Uterus (tissue), 4 donors: ENCODE data around the gene CRNKL1. TPM values are rescaled to one million over a fixed set of nuclear protein-coding genes. Genes with fewer than 3 reads are reported as not detected.
A peak's percentile ranks its signal among the peaks of the same experiment; 100 is the strongest.
"Not testable (repeated sequence)": the region's sequence is repeated elsewhere in the genome, so short reads cannot be mapped to it uniquely, and the experiment has no call there.

ENCODE experiments used
- DNase-seq, 2 donors: peaks; one replicate each; pipeline ENCODE4 v3.0.0-alpha.2; 2019 to 2020
- H3K27ac ChIP-seq, 2 donors: fragments of 200-600 bp; sonication (generic); 1 replicate in 1 of 2; 2 replicates in 1 of 2; pipeline ENCODE4 v1.5.1; 2016 to 2018
- H3K27me3 ChIP-seq, 2 donors: fragments of 200-600 bp; sonication (generic); one replicate each; pipeline ENCODE4 v1.5.1; 2018 to 2019; ENCODE audit warnings: control low read depth in 1 of 2
- H3K36me3 ChIP-seq, 2 donors: fragments of 200-600 bp; sonication (generic); one replicate each; pipeline ENCODE4 v1.5.1; 2019; ENCODE audit warnings: control low read depth in 1 of 2
- H3K4me1 ChIP-seq, 2 donors: fragments of 200-600 bp; sonication (generic); one replicate each; pipeline ENCODE4 v1.5.1; 2018 to 2019; ENCODE audit warnings: control low read depth in 1 of 2
- H3K4me3 ChIP-seq, 2 donors: fragments of 200-600 bp; sonication (generic); 1 replicate in 1 of 2; 2 replicates in 1 of 2; pipeline ENCODE4 v1.5.1; 2018 to 2019; ENCODE audit warnings: mild to moderate bottlenecking in 1 of 2
- H3K9me3 ChIP-seq, 2 donors: fragments of 200-600 bp; sonication (generic); one replicate each; pipeline ENCODE4 v1.5.1; 2019; ENCODE audit warnings: control low read depth in 1 of 2
- POLR2A ChIP-seq, 2 donors: fragments of 450-650 bp; IDR thresholded peaks; one replicate each; pipeline ENCODE4 v1.6.1; 2016; ENCODE audit warnings: antibody characterized with exemption in 2 of 2, mild to moderate bottlenecking in 1 of 2, moderate library complexity in 1 of 2
- intact Hi-C: fragments of 100-400 bp; cut with DNase I; formaldehyde crosslinking; loops from one replicate; pipeline ENCODE4 v1.15.1; 2023; ENCODE audit warnings: low total_unique reads
- total RNA-seq, 4 donors: library from RNA; depleted of rRNA in 3 of 4; stranded (reverse); fragments of >200 nt in 3 of 4; gene quantifications; one replicate each; pipeline versions ENCODE4 v1.1.0 to v1.2.4, GENCODE V29; 2014 to 2023
- TF ChIP-seq, protein P1 (sequence below), 4 experiments: fragments of 200-600 bp in 2 of 4; fragments of 450-650 bp in 2 of 4; sonication (generic) in 2 of 4; IDR thresholded peaks; one replicate each; pipeline ENCODE4 v1.5.1; 2016 to 2019; ENCODE audit warnings: antibody characterized with exemption in 4 of 4, mild to moderate bottlenecking in 2 of 4, moderate library complexity in 1 of 4
- donor health status: DM: yes; HTN: yes; CAD: no.

The CRNKL1 gene
- total RNA-seq, 4 donors from 2014 or later: 21.8 to 58.4 (median 38.4) TPM

GRCh38 chr20:20010639-20011500, 41.4 kb downstream of the CRNKL1 start:
- no peak overlapping the region for H3K4me3 ChIP-seq
- peak overlapping the region; percentile 78 to 96 for H3K27ac ChIP-seq

GRCh38 chr20:20009784-20010253, 42.4 kb downstream of the CRNKL1 start:
- Histone ChIP-seq H3K27me3 (no peaks in the 10 kb centered on the region), H3K27ac (peak overlapping the region; percentile 78 to 96), H3K36me3 (no peaks in the 10 kb centered on the region), H3K4me3 (no peak overlapping the region), H3K4me1 (peaks cover 6 to 12% of the 10 kb centered on the region in 2 donors), H3K9me3 (no peaks in the 10 kb centered on the region)
- TF ChIP-seq, protein P1, sequence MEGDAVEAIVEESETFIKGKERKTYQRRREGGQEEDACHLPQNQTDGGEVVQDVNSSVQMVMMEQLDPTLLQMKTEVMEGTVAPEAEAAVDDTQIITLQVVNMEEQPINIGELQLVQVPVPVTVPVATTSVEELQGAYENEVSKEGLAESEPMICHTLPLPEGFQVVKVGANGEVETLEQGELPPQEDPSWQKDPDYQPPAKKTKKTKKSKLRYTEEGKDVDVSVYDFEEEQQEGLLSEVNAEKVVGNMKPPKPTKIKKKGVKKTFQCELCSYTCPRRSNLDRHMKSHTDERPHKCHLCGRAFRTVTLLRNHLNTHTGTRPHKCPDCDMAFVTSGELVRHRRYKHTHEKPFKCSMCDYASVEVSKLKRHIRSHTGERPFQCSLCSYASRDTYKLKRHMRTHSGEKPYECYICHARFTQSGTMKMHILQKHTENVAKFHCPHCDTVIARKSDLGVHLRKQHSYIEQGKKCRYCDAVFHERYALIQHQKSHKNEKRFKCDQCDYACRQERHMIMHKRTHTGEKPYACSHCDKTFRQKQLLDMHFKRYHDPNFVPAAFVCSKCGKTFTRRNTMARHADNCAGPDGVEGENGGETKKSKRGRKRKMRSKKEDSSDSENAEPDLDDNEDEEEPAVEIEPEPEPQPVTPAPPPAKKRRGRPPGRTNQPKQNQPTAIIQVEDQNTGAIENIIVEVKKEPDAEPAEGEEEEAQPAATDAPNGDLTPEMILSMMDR (IDR thresholded peaks at IDR 0.05): no peak
- TF ChIP-seq POLR2A (IDR thresholded peaks at IDR 0.05): no peak
- intact Hi-C loops: no loop called here
- no peak for DNase-seq

More at GRCh38 chr20:20010639-20011500, 41.4 kb downstream of the CRNKL1 start:
- Histone ChIP-seq H3K36me3 (no peaks in the 10 kb centered on the region), H3K27me3 (no peaks in the 10 kb centered on the region), H3K9me3 (no peaks in the 10 kb centered on the region), H3K4me1 (peaks cover 6 to 12% of the 10 kb centered on the region in 2 donors)
- DNase-seq: no peak
- intact Hi-C loops: no loop called here
- no peak for TF ChIP-seq POLR2A (IDR thresholded peaks at IDR 0.05)
- TF ChIP-seq, protein P1 (IDR thresholded peaks at IDR 0.05): no peak

DNA sequence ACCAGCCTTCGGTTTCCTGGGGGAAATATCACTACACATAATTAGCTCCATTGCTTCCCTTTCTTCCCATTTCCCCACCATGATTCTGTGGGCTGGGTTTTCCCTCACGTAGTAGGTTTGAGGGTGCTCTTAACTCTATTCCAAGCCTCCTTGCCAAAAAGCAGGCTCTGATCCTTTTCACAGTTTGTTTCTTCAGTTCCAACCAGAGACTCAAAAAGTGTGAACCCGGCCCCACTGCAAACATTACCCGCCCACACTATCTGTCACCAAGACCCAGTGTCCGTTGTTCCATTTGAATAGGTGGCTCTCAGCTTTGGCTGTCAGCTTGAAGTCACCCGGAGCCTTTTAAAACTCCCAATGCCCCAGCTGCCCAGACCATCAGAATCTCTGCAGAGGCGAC, 46.9 kb downstream of the CRNKL1 start:
- H3K4me3 ChIP-seq: no peak overlapping the region
- DNase-seq: no peak
- peaks cover 5 to 6% of the 10 kb centered on the region in 2 donors for H3K4me1 ChIP-seq
- intact Hi-C loops: no loop called here
- H3K36me3 ChIP-seq: no peaks in the 10 kb centered on the region
- H3K9me3 ChIP-seq: no peaks in the 10 kb centered on the region
- no peak for TF ChIP-seq POLR2A (IDR thresholded peaks at IDR 0.05)
- TF ChIP-seq, protein P1 (IDR thresholded peaks at IDR 0.05): no peak
- H3K27ac ChIP-seq: peak overlapping the region; percentile 22 to 93
- H3K27me3 ChIP-seq: no peaks in the 10 kb centered on the region

GRCh38 chr20:20003955-20004322, 48.3 kb downstream of the CRNKL1 start:
- H3K36me3 ChIP-seq, DNase-seq, H3K4me1 ChIP-seq, H3K9me3 ChIP-seq, intact Hi-C loops, H3K27me3 ChIP-seq: not testable (repeated sequence)
- H3K4me3 ChIP-seq: peak overlapping the region; percentile 12 to 22
- H3K27ac ChIP-seq: peak overlapping the region; percentile 79 to 93
- peak in 1 of 2 donors; percentile 9 for TF ChIP-seq POLR2A (IDR thresholded peaks at IDR 0.05)

DNA sequence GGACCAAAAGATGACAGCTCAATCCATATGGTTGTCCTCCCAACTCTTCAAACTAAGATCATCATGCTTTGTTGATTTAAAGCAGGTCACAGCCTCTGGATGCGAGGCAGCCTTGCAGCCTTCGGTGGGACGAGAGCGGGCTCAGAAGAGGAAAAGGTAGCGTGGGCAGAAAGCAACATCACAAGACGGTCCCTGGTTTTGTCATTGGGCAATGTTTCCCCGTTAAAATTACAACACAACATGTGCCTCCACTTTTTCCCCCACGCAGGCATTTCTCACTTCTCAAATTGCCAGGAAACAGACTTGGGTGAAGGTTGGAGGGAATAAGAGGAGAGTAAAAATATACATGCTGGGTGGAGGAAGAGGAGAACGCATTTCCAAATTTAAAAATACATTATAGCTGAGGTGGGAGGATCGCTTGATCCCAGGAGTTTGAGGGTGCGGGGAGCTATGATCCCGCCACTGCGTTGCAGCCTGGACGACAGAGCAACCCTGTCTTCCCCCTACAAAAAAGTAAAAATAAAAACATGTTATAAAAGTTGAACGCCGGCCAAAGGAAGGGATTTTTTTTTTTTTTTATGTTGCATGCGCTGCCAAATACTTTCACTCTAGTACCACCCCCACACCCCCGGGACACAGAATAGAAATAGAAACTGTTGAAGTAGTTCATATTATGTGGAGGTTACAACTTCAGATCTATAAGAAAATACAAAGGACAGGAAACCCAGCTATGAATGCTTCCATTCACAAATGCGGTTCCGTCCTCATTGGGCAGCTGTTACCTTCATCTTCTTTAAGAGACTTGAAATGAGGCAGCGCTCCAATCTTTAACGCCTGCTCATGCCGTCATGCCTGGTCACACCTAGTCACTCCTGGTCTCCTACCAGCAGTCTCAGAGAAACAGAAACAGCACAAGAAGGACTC, 49.0 kb downstream of the CRNKL1 start:
- intact Hi-C loops: no loop called here
- no peaks in the 10 kb centered on the region for H3K27me3 ChIP-seq
- peaks cover 0 to 6% of the 10 kb centered on the region in 2 donors for H3K4me1 ChIP-seq
- DNase-seq: peak; percentile 66 to 83
- H3K36me3 ChIP-seq: no peaks in the 10 kb centered on the region
- peak overlapping the region; percentile 79 to 93 for H3K27ac ChIP-seq
- no peak for TF ChIP-seq POLR2A (IDR thresholded peaks at IDR 0.05)
- TF ChIP-seq, protein P1 (IDR thresholded peaks at IDR 0.05): no peak
- H3K9me3 ChIP-seq: no peaks in the 10 kb centered on the region
- H3K4me3 ChIP-seq: peak overlapping the region; percentile 12 to 22
